Retinal pigment epithelial cell (primary cell): ENCODE data around the gene TCFL5.
"Not testable (repeated sequence)": the region's sequence is repeated elsewhere in the genome, so short reads cannot be mapped to it uniquely, and the experiment has no call there.

Source experiments
- DNase-seq: peaks from one replicate; pipeline ENCODE4 v3.0.0-alpha.2; 2010; ENCODE audit warnings: low read depth
- H3K4me3 ChIP-seq: 2 replicates; pipeline ENCODE4 v1.5.1; 2011; ENCODE audit warnings: mild to moderate bottlenecking, low read length, control low read depth, moderate library complexity
- TF ChIP-seq, protein P1 (sequence below): conservative IDR thresholded peaks from 2 replicates; pipeline ENCODE4 v1.5.1; 2011; ENCODE audit warnings: low read depth, low read length, control low read depth, inconsistent platforms

The TCFL5 gene

GRCh38 chr20:62852196-62852595 is 9.4 kb downstream of the TCFL5 start:
- no peak overlapping the region for H3K4me3 ChIP-seq
- no peak for DNase-seq
- TF ChIP-seq, protein P1, sequence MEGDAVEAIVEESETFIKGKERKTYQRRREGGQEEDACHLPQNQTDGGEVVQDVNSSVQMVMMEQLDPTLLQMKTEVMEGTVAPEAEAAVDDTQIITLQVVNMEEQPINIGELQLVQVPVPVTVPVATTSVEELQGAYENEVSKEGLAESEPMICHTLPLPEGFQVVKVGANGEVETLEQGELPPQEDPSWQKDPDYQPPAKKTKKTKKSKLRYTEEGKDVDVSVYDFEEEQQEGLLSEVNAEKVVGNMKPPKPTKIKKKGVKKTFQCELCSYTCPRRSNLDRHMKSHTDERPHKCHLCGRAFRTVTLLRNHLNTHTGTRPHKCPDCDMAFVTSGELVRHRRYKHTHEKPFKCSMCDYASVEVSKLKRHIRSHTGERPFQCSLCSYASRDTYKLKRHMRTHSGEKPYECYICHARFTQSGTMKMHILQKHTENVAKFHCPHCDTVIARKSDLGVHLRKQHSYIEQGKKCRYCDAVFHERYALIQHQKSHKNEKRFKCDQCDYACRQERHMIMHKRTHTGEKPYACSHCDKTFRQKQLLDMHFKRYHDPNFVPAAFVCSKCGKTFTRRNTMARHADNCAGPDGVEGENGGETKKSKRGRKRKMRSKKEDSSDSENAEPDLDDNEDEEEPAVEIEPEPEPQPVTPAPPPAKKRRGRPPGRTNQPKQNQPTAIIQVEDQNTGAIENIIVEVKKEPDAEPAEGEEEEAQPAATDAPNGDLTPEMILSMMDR = no peak

DNA sequence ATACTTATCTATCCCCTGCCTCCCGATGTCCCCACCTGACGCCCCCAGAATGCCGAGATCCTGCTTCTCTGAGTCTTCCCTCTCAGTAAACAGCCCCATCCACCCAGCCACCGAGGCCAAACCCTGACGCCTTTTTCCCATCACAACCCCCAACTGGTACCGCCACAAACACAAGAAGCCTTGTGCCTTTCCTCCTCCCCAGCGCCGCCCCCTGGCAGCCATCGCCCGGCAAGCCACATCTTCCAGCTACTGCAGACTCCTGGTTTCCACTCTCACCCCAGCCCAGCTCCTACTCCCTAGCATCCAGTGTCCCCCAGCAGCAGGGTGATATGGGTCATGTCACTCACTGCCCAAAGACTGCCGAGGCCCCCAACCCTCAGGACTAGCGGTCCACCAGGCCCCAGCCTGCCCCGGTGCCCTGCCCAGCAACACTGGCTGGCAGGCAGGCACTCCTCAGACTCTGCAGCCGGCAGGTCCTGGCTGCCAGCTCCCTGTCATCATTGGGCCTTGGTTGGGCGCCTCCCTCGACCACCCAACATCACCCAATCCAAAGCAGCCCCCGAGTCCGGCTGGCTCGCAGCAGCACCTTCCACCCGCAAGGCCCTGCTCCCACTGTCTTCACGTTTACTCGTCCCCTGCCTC is 11.2 kb downstream of the TCFL5 start:
- no peak overlapping the region for H3K4me3 ChIP-seq
- TF ChIP-seq, protein P1 = no peak
- DNase-seq = no peak

GRCh38 chr20:62849431-62849830 is 12.2 kb downstream of the TCFL5 start:
- TF ChIP-seq, protein P1 = no peak
- no peak for DNase-seq
- H3K4me3 ChIP-seq = no peak overlapping the region

DNA sequence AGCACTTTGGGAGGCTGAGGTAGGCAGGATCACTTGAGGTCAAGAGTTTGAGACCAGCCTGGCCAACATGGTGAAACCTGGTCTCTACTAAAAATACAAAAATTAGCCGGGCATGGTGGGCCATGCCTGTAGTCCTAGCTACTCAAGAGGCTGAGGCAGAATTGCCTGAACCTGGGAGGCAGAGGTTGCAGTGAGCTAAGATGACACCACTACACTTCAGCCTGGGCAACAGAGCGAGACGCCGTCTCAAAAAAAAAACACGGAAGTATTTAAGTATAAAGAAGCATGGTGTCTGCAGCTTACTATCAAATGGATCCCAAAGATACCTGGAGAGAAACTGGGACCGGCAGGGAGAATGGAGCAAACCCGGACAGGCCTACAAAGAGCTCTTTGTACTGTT is 12.7 kb downstream of the TCFL5 start:
- H3K4me3 ChIP-seq, DNase-seq: not testable (repeated sequence)

DNA sequence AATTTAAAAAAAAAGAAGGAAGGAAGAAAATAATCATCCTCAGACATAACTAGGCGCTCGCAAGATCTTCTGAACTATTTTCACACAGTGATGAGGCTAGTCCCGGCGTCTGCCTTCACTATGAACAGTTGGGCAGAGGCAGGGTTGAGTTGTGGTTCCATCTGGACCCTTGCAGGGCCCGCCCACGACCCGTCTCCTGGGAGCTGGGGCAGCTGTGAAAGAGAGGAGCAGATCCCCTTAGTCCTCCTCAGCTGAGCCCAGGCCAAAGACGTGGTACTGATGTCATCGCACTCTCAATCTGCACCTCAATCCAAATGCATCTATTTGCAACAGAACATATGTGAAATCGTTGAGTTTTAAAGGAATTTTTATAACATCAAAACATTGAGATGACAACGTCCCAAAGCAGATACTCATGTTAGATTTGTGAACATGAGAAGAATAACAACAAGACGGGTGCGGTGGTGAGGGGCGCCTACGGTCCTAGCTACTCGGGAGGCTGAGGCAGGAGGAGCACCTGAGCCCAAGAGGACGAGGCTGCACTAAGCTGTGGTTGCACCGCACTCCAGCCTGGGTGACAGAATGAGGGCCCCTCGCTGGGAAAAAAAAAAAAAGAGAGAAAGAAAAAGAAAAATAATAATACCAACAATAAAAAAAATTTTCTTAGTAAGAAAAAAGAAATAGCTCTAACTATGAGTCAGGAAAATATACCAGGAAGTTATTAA is 15.3 kb downstream of the TCFL5 start:
- TF ChIP-seq, protein P1 = no peak
- no peak overlapping the region for H3K4me3 ChIP-seq
- no peak for DNase-seq

- TF ChIP-seq, protein P1 = no peak
- DNase-seq = no peak
- no peak overlapping the region for H3K4me3 ChIP-seq
Observed at GRCh38 chr20:62845416-62846160, 16.0 kb downstream of the TCFL5 start.

- H3K4me3 ChIP-seq = no peak overlapping the region
- no peak for DNase-seq
- TF ChIP-seq, protein P1 = no peak
Observed at GRCh38 chr20:62844182-62844581, 17.4 kb downstream of the TCFL5 start.
